Heart left ventricle (tissue), 13 donors: ENCODE results near the gene FAM89B.

Experiments
- CTCF ChIP-seq, 12 donors: fragments of 200-600 bp; sonication (generic) in 4 of 12; IDR thresholded peaks; one replicate each; pipeline versions ENCODE4 v1.5.0 to v1.8.0; 2018 to 2022; ENCODE audit warnings: antibody characterized with exemption in 12 of 12, mild to moderate bottlenecking in 5 of 12
- POLR2A ChIP-seq, 2 donors: fragments of 450-650 bp; IDR thresholded peaks; one replicate each; pipeline ENCODE4 v1.6.1; 2017; ENCODE audit warnings: antibody characterized with exemption in 2 of 2, mild to moderate bottlenecking in 2 of 2, moderate library complexity in 2 of 2
- donor health status: ischemic (EF 13 %, LVEDD 7.1; RV severe dilation, severe dysfunction).
- donor health status: DM: no; HTN: yes; CAD: no.
- donor health status: DM: no; HTN: no; CAD: no.
- donor health status: ischemic (EF 25% LVEDD 6.9; RV normal size, moderate dysfunction).
- donor health status: ischemic (EF 25% LVEDD 5.7; RV mildly dilated, moderate dysfunction).
- donor health status: ischemic (EF 35%, LVEDD 5.7; RV mildly dilated, moderate dysfunction).
- donor health status: nonischemic (EF 11% LVEDD 7.7; RV severe dilation, severe dysfunction).
- donor health status: DM: yes; HTN: yes; CAD: no.
- donor health status: PGD.
- donor health status: ischemic (EF 29% LVEDD 5.4; RV normal size, mild dysfunction).
- donor health status: nonischemic (EF 23%, LVEDD 6.1; RV moderate dilation, normal function).

- TF ChIP-seq CTCF (IDR thresholded peaks at IDR 0.05) (no peak), POLR2A (IDR thresholded peaks at IDR 0.05) (no peak)
Observed at GRCh38 chr11:65590240-65590738, 18.0 kb downstream of the FAM89B start.
